ENCODE measurements around the gene CLASRP. TPM values are rescaled to one million over a fixed set of nuclear protein-coding genes. Genes with fewer than 3 reads are reported as not detected.
"Not testable (repeated sequence)": the region's sequence is repeated elsewhere in the genome, so short reads cannot be mapped to it uniquely, and the experiment has no call there.

CLASRP gene, protein sequence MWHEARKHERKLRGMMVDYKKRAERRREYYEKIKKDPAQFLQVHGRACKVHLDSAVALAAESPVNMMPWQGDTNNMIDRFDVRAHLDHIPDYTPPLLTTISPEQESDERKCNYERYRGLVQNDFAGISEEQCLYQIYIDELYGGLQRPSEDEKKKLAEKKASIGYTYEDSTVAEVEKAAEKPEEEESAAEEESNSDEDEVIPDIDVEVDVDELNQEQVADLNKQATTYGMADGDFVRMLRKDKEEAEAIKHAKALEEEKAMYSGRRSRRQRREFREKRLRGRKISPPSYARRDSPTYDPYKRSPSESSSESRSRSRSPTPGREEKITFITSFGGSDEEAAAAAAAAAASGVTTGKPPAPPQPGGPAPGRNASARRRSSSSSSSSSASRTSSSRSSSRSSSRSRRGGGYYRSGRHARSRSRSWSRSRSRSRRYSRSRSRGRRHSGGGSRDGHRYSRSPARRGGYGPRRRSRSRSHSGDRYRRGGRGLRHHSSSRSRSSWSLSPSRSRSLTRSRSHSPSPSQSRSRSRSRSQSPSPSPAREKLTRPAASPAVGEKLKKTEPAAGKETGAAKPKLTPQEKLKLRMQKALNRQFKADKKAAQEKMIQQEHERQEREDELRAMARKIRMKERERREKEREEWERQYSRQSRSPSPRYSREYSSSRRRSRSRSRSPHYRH
- 14.4 and 51.8 TPM in 2 replicates for total RNA-seq (2014; rRNA removed; shearing (Covaris generic))

DNA sequence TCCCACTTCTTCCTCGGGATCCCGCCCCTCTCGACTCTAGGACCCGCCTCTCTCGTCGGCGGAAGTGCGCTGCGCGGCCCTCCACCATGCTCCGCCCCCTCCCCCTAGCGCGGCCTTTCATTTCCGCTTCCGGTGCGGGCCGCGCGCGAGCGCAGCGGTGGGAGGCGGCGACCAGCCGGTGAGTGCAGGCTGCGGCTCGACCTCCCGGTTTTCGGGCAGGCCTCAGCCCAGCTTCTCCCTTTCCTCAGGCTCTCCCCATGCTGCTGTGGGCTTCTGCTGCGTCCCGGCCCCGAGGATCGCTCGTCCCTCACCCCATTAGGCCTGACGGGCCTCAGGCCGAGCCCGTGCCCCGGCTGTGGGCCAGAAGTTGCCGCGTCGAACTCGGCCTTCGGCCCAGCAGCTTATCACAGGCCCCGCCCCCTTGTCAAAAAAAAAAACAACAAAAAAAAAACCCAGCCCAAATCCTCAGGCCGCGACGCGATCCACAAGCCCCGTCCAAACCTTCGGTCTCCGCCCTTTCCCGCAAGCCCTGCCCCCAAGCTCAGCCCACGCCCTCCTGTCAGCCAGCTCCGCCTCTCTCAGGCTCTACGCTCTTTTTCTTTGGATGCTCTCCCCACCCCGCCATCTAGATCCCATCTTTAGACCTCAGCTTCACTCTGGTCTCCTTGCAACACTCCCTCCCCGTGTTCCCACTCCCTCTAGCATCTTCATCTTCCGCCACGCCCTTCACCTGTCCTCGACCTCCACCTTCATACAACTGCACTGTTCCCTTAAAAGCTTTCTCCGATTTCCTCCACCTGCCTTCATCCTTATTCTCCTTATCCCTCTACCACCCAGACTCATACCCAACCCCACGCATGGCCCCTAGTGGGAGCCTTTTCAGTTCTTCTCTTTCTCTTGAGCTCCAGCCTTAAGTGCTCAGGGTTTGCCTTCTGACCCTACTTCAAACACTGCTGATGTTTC, at the start of gene CLASRP:
Gene CLASRP, plus strand, starts transcription at position 115 of the 963 bp plus-strand sequence. CDS start 1,168 bp downstream, outside the sequence.
- H3K9me3 ChIP-seq (replicated peaks): no peaks in the 10 kb centered on the region
- H3K36me3 ChIP-seq: peaks cover 71% of the 10 kb centered on the region
- peak within 1 kb of the TSS; percentile 93 for H3K4me3 ChIP-seq
- H3K4me1 ChIP-seq (replicated peaks): peaks cover 8% of the 10 kb centered on the region
- DNase-seq (ENCODE audit: low read depth in 1 of 2, low spot score in 2 of 2): peak; percentile 91 to 93
- H3K27ac ChIP-seq: peak within 1 kb of the TSS; percentile 84
- no peaks in the 10 kb centered on the region for H3K27me3 ChIP-seq (replicated peaks)

DNA sequence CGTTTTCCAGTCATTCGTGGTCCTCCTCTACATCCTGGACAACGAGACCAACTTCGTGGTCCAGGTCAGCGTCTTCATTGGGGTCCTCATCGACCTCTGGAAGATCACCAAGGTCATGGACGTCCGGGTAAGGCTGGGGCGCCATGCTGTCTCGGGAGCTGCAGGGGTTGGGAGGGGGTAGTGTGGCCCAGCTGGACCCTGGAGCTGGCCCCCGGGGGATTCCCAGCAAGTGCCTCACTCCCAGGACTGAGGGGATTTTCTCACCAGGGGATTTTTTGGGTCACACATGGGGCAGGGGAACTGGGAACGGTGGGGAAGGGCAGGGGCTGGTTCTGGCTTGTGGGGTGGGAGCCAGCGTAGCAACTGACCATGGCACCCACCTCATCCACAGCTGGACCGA, 48.4 kb upstream of the CLASRP start:
- Histone ChIP-seq H3K4me1 (replicated peaks) (no peaks in the 10 kb centered on the region), H3K4me3 (no peak overlapping the region), H3K9me3 (replicated peaks) (no peaks in the 10 kb centered on the region), H3K27me3 (replicated peaks) (no peaks in the 10 kb centered on the region), H3K27ac (no peak overlapping the region), H3K36me3 (peaks cover 66% of the 10 kb centered on the region)
- no peak for DNase-seq (ENCODE audit: low read depth in 1 of 2, low spot score in 2 of 2)

DNA sequence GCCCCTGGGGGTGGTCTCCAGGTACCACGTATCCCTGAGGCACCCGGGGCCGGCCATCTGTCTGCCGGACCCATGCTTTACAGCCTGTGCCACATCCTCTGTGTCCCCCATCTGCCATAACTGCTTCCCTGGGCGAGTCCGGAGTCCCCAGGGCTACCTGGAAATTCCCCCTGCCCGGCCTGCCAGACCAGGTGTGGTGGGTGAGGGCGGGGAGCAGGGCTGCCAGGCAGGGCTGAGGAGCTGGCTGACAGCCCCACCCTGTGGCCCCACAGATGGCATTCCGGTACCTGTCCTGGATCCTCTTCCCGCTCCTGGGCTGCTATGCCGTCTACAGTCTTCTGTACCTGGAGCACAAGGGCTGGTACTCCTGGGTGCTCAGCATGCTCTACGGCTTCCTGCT, 47.9 kb upstream of the CLASRP start:
- H3K4me3 ChIP-seq: no peak overlapping the region
- no peaks in the 10 kb centered on the region for H3K4me1 ChIP-seq (replicated peaks)
- no peaks in the 10 kb centered on the region for H3K27me3 ChIP-seq (replicated peaks)
- no peaks in the 10 kb centered on the region for H3K9me3 ChIP-seq (replicated peaks)
- DNase-seq (ENCODE audit: low read depth in 1 of 2, low spot score in 2 of 2): no peak
- peaks cover 61% of the 10 kb centered on the region for H3K36me3 ChIP-seq
- H3K27ac ChIP-seq: no peak overlapping the region

DNA sequence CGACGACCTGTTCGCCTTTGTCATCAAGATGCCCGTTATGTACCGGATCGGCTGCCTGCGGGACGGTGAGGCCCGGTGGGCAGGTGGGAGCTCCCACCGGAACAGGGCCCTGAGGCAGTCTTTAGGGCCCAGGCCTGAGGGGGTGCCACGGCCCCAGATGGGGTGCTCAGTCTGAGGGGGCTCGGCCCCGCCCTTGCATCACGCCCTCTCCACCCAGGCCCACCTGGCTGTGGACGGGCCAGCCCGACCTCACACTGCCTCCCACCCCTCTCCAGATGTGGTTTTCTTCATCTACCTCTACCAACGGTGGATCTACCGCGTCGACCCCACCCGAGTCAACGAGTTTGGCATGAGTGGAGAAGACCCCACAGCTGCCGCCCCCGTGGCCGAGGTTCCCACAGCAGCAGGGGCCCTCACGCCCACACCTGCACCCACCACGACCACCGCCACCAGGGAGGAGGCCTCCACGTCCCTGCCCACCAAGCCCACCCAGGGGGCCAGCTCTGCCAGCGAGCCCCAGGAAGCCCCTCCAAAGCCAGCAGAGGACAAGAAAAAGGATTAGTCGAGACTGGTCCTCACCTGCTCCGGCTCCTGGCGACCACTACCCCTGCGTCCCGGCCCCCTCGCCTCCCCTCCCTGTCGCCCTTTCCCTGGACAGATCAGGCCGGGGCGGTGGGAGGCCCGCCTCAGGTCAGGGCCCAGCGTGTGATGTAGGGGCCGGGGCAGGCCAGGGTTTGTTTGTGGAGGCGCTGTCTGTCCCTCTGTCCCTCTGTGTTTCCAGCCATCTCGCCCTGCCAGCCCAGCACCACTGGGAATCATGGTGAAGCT, 46.3 kb upstream of the CLASRP start:
- no peaks in the 10 kb centered on the region for H3K4me1 ChIP-seq (replicated peaks)

DNA sequence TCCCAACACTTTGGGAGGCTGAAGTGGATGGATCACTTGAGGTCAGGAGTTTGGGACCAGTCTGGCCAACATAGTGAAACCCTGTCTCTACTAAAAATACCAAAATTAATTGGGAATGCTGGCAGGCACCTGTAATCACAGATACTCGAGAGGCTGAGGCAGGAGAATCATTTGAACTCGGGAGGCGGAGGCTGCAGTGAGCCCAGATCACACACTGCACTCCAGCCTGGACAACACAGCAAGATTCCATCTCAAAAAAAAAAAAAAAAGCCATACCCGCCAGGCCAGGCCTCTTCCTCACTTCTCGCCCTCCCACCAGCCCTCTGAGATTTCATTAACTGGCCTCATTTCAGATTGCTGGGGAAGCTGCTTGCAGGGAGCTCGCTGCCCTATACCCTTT, 45.3 kb upstream of the CLASRP start:
- H3K4me3 ChIP-seq: no peak overlapping the region

More for the DNA sequence above, 46.3 kb upstream of the CLASRP start:
- Histone ChIP-seq H3K4me3 (no peak overlapping the region), H3K36me3 (peaks cover 51% of the 10 kb centered on the region), H3K27me3 (replicated peaks) (no peaks in the 10 kb centered on the region), H3K27ac (no peak overlapping the region), H3K9me3 (replicated peaks) (no peaks in the 10 kb centered on the region)
- DNase-seq (ENCODE audit: low read depth in 1 of 2, low spot score in 2 of 2): no peak

DNA sequence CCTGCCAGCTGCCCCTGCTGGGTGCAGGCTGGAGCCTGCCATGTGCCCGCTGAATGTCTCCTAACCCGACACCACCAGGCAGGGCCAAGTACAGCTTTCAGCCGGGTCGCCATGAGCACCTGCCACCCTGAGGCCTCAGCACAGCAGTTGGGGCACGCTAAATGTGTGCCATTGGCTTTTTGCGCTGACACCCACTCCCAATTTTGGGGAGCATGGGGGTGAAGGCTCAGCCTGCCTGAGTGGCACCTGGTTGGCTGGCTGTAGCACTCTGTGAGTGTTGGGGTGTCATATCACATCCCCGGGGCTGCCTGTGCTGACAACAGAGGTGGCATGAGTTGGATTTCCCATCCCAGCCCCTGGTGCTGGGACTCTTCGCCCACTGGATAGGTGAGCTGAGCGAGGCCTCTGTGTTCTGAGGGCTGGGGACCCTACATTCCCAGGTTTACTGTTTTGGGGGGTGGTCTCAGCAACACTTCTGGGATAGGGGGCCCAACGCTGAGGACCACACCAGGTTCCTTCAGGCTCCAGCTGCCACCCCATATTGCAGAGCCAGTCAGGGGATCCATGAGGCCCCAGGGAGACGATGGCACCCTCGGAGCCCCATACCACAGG, 44.8 kb upstream of the CLASRP start:
- Histone ChIP-seq H3K27ac (no peak overlapping the region), H3K9me3 (replicated peaks) (no peaks in the 10 kb centered on the region), H3K36me3 (peaks cover 38% of the 10 kb centered on the region), H3K27me3 (replicated peaks) (no peaks in the 10 kb centered on the region), H3K4me3 (no peak overlapping the region), H3K4me1 (replicated peaks) (no peaks in the 10 kb centered on the region)
- no peak for DNase-seq (ENCODE audit: low read depth in 1 of 2, low spot score in 2 of 2)

More for the DNA sequence above, 45.3 kb upstream of the CLASRP start:
- no peaks in the 10 kb centered on the region for H3K9me3 ChIP-seq (replicated peaks)
- no peaks in the 10 kb centered on the region for H3K4me1 ChIP-seq (replicated peaks)
- H3K27me3 ChIP-seq (replicated peaks): no peaks in the 10 kb centered on the region
- H3K27ac ChIP-seq: no peak overlapping the region
- H3K36me3 ChIP-seq: peaks cover 43% of the 10 kb centered on the region
- DNase-seq (ENCODE audit: low read depth in 1 of 2, low spot score in 2 of 2): no peak

DNA sequence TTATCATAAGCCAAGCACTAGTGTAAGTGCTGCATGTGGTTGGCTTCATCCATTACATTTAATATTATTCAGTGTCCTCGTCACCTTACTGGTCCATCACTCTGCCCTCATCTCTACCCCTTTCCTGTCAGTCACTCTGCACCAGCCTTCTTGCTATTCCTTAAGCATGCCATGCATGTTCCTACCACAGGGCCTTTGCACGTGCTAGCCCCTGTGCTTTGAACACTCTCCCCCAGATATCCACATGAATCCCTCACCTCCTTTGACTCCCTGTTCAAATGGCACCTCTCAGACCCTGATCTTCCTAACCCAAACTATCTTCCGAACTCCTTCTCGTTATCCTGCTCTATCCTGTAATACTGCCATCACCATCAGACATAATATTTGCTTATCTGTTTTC, 40.8 kb upstream of the CLASRP start:
- H3K36me3 ChIP-seq: peaks cover 15% of the 10 kb centered on the region
- no peak for DNase-seq (ENCODE audit: low read depth in 1 of 2, low spot score in 2 of 2)
- no peak overlapping the region for H3K4me3 ChIP-seq
- H3K4me1 ChIP-seq (replicated peaks): peaks cover 9% of the 10 kb centered on the region
- no peaks in the 10 kb centered on the region for H3K27me3 ChIP-seq (replicated peaks)
- H3K27ac ChIP-seq: no peak overlapping the region
- no peaks in the 10 kb centered on the region for H3K9me3 ChIP-seq (replicated peaks)

DNA sequence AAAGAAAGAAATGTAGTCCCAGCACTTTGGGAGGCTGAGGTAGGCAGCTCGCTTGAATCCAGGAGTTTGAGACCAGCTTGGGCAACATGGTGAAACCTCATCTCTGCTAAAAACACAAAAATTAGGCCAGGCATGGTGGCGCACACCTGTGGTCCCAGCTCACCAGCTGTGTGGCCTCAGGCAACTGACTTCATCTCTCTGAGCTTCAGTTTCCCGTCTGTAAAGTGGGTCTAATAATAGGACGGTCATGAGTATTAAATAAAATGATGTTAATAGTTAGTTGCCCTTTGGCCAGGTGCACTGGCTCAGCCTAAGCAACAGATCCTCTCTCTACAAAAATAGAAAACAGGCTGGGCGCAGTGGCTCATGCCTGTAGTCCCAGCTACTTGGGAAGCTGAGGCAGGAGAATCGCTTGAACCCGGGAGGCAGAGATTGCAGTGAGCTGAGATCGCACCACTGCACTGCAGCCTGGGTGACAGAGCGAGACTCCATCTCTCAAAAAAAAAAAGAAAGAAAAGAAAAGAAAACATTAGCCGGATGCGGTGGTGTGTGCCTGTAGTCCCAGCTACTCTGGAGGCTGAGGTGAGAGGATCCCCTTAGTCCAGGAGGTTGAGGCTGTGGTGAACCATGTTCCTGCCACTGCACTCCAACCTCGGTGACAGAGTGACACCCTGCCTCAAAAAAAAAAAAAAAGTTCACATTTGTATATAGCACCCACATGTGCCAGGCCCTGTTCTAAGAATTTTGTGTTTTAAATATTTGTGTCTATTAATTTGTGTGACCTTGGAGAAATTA, 39.5 kb upstream of the CLASRP start:
- DNase-seq (ENCODE audit: low read depth in 1 of 2, low spot score in 2 of 2); H3K9me3 ChIP-seq (replicated peaks); H3K27me3 ChIP-seq (replicated peaks); H3K4me1 ChIP-seq (replicated peaks); H3K4me3 ChIP-seq; H3K27ac ChIP-seq: not testable (repeated sequence)
- H3K36me3 ChIP-seq: peaks cover 18% of the 10 kb centered on the region

DNA sequence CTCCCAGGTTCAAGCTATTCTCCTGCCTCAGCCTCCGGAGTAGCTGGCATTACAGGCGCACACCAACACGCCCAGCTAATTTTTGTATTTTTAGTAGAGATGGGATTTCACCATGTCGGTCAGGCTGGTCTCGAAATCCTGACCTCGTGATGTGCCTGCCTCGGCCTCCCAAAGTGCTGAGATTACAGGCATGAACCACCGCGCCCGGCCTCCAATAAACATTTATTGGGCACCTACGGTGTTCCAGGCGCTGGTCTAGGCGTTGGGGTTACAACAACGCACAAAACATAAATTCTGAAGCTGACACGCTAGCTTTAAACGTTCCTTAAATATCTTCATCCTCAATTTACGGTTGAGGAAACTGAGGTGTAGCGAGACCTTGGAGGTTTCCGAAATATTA, 38.2 kb upstream of the CLASRP start:
- H3K9me3 ChIP-seq (replicated peaks); H3K27me3 ChIP-seq (replicated peaks); DNase-seq (ENCODE audit: low read depth in 1 of 2, low spot score in 2 of 2); H3K4me1 ChIP-seq (replicated peaks): not testable (repeated sequence)
- Histone ChIP-seq H3K27ac (peak overlapping the region; percentile 51; the same call in 1 of the 2 replicates), H3K36me3 (peaks cover 27% of the 10 kb centered on the region), H3K4me3 (peak overlapping the region; percentile 93)

DNA sequence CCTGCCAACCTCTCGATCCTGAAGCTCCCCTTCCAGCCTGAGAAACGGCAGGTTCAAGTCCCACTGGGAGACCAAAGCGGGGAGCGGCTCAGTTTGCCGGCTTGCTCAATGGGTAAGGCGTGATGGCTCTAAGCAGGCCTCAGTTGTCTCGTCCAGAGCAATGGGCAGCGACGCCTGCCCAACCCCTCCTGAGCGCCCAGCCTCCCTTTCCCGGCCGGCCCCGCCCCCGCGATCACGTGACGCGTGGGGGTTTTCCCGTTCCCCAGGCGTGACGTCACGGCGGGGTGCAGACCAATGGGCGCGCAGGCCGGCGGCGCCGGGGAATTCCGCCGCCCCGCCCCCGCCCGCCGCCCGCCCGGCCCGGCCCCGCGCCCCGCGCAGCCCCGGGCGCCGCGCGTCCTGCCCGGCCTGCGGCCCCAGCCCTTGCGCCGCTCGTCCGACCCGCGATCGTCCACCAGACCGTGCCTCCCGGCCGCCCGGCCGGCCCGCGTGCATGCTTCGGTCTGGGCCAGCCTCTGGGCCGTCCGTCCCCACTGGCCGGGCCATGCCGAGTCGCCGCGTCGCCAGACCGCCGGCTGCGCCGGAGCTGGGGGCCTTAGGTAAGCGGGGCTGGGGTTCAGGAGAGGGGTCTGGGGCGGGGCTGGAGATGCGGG, 37.6 kb upstream of the CLASRP start, which contains the start of gene RELB:
Gene RELB, plus strand, starts transcription at position 378 of the 653 bp plus-strand sequence. Its CDS starts 116 bp downstream, at position 494.
- Histone ChIP-seq H3K36me3 (peaks cover 31% of the 10 kb centered on the region), H3K4me3 (peak within 1 kb of the TSS; percentile 93), H3K9me3 (replicated peaks) (no peaks in the 10 kb centered on the region), H3K27ac (peak within 1 kb of the TSS; percentile 100), H3K4me1 (replicated peaks) (peaks cover 9% of the 10 kb centered on the region), H3K27me3 (replicated peaks) (no peaks in the 10 kb centered on the region)
- peak; percentile 90 to 94 for DNase-seq (ENCODE audit: low read depth in 1 of 2, low spot score in 2 of 2)

DNA sequence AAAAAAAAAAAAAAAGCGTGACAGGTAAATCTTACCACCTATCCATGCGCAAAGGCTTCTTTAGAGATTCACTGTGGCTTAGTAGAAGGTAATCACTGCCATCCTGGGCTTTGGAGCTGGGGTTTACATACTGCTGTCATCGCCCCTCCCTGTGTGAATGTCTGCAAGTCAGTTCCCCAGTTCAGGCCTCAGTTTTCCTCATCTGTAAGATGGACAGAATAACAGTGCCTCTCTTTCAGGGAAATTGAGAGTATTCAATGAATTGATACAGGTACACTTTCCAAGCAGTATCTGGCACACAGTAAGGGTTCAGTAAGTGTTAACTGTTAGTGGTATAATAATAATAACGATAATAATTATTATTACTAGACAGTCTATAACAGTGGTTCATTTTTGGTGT, 35.4 kb upstream of the CLASRP start:
- H3K27me3 ChIP-seq (replicated peaks): no peaks in the 10 kb centered on the region
- H3K9me3 ChIP-seq (replicated peaks): no peaks in the 10 kb centered on the region
- no peak overlapping the region for H3K27ac ChIP-seq
- H3K4me3 ChIP-seq: no peak overlapping the region
- DNase-seq (ENCODE audit: low read depth in 1 of 2, low spot score in 2 of 2): no peak
- peaks cover 45% of the 10 kb centered on the region for H3K36me3 ChIP-seq
- peaks cover 9% of the 10 kb centered on the region for H3K4me1 ChIP-seq (replicated peaks)
